K562 (cell line): ENCODE measurements around the gene LEO1. TPM values are rescaled to one million over a fixed set of nuclear protein-coding genes. Genes with fewer than 3 reads are reported as not detected.

ENCODE experiments used
- POLR3A ChIP-seq: IDR thresholded peaks from 2 replicates; pipeline ENCODE4 v1.6.1; 2011; ENCODE audit warnings: borderline replicate concordance, mild to moderate bottlenecking, moderate library complexity; ENCODE audit not compliant: insufficient read length, insufficient read depth; ENCODE audit errors: extremely low read depth
- SETDB1 ChIP-seq: IDR thresholded peaks from one replicate; pipeline ENCODE4 v1.6.1; 2012; ENCODE audit warnings: low read length, control low read depth, inconsistent platforms
- SNIP1 ChIP-seq: fragments of 450-650 bp; IDR thresholded peaks from 2 replicates; pipeline ENCODE4 v1.7.1; 2017; ENCODE audit warnings: low read depth, mild to moderate bottlenecking
- THRAP3 ChIP-seq: fragments of 450-650 bp; IDR thresholded peaks from 2 replicates; pipeline ENCODE4 v1.6.1; 2016; ENCODE audit warnings: mild to moderate bottlenecking, inconsistent platforms, borderline replicate concordance
- ZNF121 ChIP-seq: sonication (generic); formaldehyde crosslinking; conservative IDR thresholded peaks from 2 replicates; pipeline ENCODE4 v1.8.0; 2022; ENCODE audit warnings: missing genetic modification reagents
- polyA plus RNA-seq, 8 experiments: library from polyadenylated mRNA; depleted of rRNA in 4 of 8; stranded (reverse) in 5 of 8; unstranded in 3 of 8; fragments of >200 nt; fragmentation: Nextera tagmentation in 2 of 8; fragmentation: Illumina TruSeq in 1 of 8; extraction: Ambion mirVana in 2 of 8; extraction: Trizol in 1 of 8; gene quantifications; 2 replicates each; pipeline versions ENCODE4 v1.2.1 to v1.2.3, GENCODE V29; 2011 to 2014; ENCODE audit warnings: inconsistent platforms in 1 of 8, missing spikeins in 1 of 8
- total RNA-seq, 7 experiments: library from RNA; depleted of rRNA in 6 of 7; stranded (reverse); fragments of >200 nt in 6 of 7; fragmentation: Illumina TruSeq in 2 of 7; extraction: Trizol in 2 of 7; gene quantifications; 2 replicates each; pipeline versions ENCODE4 v1.2.1 to v1.2.3, GENCODE V29; 2011 to 2021; ENCODE audit warnings: low replicate concordance in 1 of 7
- TF ChIP-seq, protein P1 (sequence below): fragments of 150-350 bp; IDR thresholded peaks from 2 replicates; pipeline ENCODE4 v1.6.1; 2014; ENCODE audit warnings: low read depth, mild to moderate bottlenecking, low read length, borderline replicate concordance
- TF ChIP-seq, protein P2 (sequence below): fragments of 450-650 bp; IDR thresholded peaks from 2 replicates; pipeline ENCODE4 v1.6.1; 2014; ENCODE audit warnings: low read depth, mild to moderate bottlenecking, moderate library complexity, borderline replicate concordance

LEO1 gene
- total and polyA plus RNA-seq, 9 of the 15 experiments (the other 6 are each of a cell fraction or from before 2014, with no cell fraction given) = 8.4 to 48.3 (median 37.9) TPM

DNA sequence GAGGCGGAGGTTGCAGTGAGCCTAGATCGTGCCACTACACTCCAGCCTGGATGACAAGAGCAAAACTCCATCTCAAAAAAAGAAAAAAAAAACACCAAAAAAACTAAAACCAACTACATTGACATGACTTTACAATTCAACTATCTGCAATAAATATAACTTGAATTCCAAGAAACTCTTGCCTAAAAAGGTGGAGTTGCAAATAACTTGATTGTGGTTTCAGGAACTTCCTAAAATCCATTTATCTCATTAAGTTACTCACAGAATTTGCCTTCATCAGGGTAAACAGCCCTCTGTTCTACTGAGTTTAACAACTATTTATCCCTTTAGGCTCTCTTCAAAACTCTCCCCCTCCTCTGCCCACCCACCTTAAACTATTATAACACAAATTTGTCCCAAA, 44.7 kb upstream of the LEO1 start (continued):
- TF ChIP-seq, protein P1, sequence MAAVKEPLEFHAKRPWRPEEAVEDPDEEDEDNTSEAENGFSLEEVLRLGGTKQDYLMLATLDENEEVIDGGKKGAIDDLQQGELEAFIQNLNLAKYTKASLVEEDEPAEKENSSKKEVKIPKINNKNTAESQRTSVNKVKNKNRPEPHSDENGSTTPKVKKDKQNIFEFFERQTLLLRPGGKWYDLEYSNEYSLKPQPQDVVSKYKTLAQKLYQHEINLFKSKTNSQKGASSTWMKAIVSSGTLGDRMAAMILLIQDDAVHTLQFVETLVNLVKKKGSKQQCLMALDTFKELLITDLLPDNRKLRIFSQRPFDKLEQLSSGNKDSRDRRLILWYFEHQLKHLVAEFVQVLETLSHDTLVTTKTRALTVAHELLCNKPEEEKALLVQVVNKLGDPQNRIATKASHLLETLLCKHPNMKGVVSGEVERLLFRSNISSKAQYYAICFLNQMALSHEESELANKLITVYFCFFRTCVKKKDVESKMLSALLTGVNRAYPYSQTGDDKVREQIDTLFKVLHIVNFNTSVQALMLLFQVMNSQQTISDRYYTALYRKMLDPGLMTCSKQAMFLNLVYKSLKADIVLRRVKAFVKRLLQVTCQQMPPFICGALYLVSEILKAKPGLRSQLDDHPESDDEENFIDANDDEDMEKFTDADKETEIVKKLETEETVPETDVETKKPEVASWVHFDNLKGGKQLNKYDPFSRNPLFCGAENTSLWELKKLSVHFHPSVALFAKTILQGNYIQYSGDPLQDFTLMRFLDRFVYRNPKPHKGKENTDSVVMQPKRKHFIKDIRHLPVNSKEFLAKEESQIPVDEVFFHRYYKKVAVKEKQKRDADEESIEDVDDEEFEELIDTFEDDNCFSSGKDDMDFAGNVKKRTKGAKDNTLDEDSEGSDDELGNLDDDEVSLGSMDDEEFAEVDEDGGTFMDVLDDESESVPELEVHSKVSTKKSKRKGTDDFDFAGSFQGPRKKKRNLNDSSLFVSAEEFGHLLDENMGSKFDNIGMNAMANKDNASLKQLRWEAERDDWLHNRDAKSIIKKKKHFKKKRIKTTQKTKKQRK = no peak
- TF ChIP-seq POLR3A (no peak), THRAP3 (no peak), SNIP1 (no peak), SETDB1 (no peak), ZNF121 (CRISPR knock-in tag) (no peak)
- TF ChIP-seq, protein P2, sequence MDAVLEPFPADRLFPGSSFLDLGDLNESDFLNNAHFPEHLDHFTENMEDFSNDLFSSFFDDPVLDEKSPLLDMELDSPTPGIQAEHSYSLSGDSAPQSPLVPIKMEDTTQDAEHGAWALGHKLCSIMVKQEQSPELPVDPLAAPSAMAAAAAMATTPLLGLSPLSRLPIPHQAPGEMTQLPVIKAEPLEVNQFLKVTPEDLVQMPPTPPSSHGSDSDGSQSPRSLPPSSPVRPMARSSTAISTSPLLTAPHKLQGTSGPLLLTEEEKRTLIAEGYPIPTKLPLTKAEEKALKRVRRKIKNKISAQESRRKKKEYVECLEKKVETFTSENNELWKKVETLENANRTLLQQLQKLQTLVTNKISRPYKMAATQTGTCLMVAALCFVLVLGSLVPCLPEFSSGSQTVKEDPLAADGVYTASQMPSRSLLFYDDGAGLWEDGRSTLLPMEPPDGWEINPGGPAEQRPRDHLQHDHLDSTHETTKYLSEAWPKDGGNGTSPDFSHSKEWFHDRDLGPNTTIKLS = no peak
